WTC11 (cell line): ENCODE data around the gene SFXN1. TPM values are rescaled to one million over a fixed set of nuclear protein-coding genes. Genes with fewer than 3 reads are reported as not detected.
"Not testable (repeated sequence)": the region's sequence is repeated elsewhere in the genome, so short reads cannot be mapped to it uniquely, and the experiment has no call there.

Source experiments
- ATAC-seq: fragments of 200-7000 bp; cut with Tn5 transposase; 2 replicates; pipeline ENCODE4 v1.10.0; 2021; ENCODE audit warnings: mild to moderate bottlenecking, moderate library complexity
- CTCF ChIA-PET: fragments of 300-600 bp; sonication (Branson Sonifier 250); formaldehyde crosslinking; loops from one replicate; lab custom pipeline; 2021; ENCODE audit warnings: antibody characterized with exemption; lab: Charles Lee
- POLR2A ChIA-PET: fragments of 350-600 bp; sonication (Branson Sonifier 250); formaldehyde crosslinking; loops from one replicate; lab custom pipeline; 2021; ENCODE audit warnings: antibody characterized with exemption; lab: Charles Lee
- DNase-seq: peaks from one replicate; pipeline ENCODE4 v3.0.0; 2021; ENCODE audit warnings: low spot score
- H3K27ac Mint-ChIP-seq: 2 replicates; pipeline ENCODE4 v1.8.0; 2021; ENCODE audit warnings: mixed read lengths
- H3K27me3 Mint-ChIP-seq: 2 replicates; pipeline ENCODE4 v1.8.0; 2021; ENCODE audit warnings: low read depth, mild to moderate bottlenecking, moderate library complexity, mixed read lengths
- H3K36me3 Mint-ChIP-seq: 2 replicates; pipeline ENCODE4 v1.8.0; 2021; ENCODE audit warnings: mixed read lengths
- H3K4me1 Mint-ChIP-seq: 2 replicates; pipeline ENCODE4 v1.8.0; 2022; ENCODE audit warnings: mixed read lengths
- H3K4me3 Mint-ChIP-seq: 2 replicates; pipeline ENCODE4 v1.8.0; 2021; ENCODE audit warnings: mild to moderate bottlenecking, moderate library complexity, mixed read lengths
- H3K9me3 Mint-ChIP-seq: 2 replicates; pipeline ENCODE4 v1.8.0; 2021; ENCODE audit warnings: mixed read lengths
- ATF1 ChIP-seq: sonication (generic); formaldehyde crosslinking; IDR thresholded peaks from 2 replicates; pipeline ENCODE4 v1.8.1; 2023; ENCODE audit warnings: mild to moderate bottlenecking, moderate library complexity, missing genetic modification reagents
- CBFB ChIP-seq: sonication (generic); formaldehyde crosslinking; IDR thresholded peaks from 2 replicates; pipeline ENCODE4 v1.8.1; 2022; ENCODE audit warnings: mild to moderate bottlenecking, low read depth, missing genetic modification reagents
- CREM ChIP-seq: sonication (generic); formaldehyde crosslinking; IDR thresholded peaks from 2 replicates; pipeline ENCODE4 v1.8.1; 2022; ENCODE audit warnings: mild to moderate bottlenecking, missing genetic modification reagents, moderate library complexity
- ESRRA ChIP-seq: sonication (generic); formaldehyde crosslinking; IDR thresholded peaks from 2 replicates; pipeline ENCODE4 v1.8.1; 2022; ENCODE audit warnings: mild to moderate bottlenecking, missing genetic modification reagents, borderline replicate concordance
- FOXJ3 ChIP-seq: sonication (generic); formaldehyde crosslinking; IDR thresholded peaks from 2 replicates; pipeline ENCODE4 v1.9.0; 2021; ENCODE audit warnings: missing genetic modification reagents, mild to moderate bottlenecking, borderline replicate concordance
- HMGA2 ChIP-seq: fragments of 250-450 bp; sonication (Bioruptor Pico); IDR thresholded peaks from 2 replicates; pipeline ENCODE4 v1.4.0; 2021; ENCODE audit warnings: mild to moderate bottlenecking, moderate library complexity
- JUN ChIP-seq: sonication (generic); formaldehyde crosslinking; IDR thresholded peaks from 2 replicates; pipeline ENCODE4 v1.8.0; 2023; ENCODE audit warnings: mild to moderate bottlenecking, missing genetic modification reagents
- PRRX2 ChIP-seq: fragments of 250-450 bp; sonication (Bioruptor Pico); IDR thresholded peaks from 2 replicates; pipeline ENCODE4 v1.8.0; 2021; ENCODE audit warnings: mild to moderate bottlenecking
- SMAD3 ChIP-seq: sonication (generic); formaldehyde crosslinking; IDR thresholded peaks from 2 replicates; pipeline ENCODE4 v1.8.0; 2022; ENCODE audit warnings: missing genetic modification reagents, mild to moderate bottlenecking, borderline replicate concordance
- SMAD4 ChIP-seq: sonication (generic); formaldehyde crosslinking; IDR thresholded peaks from 2 replicates; pipeline ENCODE4 v1.8.0; 2022; ENCODE audit warnings: mild to moderate bottlenecking, missing genetic modification reagents
- ZNF121 ChIP-seq: sonication (generic); formaldehyde crosslinking; IDR thresholded peaks from 2 replicates; pipeline ENCODE4 v1.8.0; 2023; ENCODE audit warnings: missing genetic modification reagents
- ZNF138 ChIP-seq: sonication (generic); formaldehyde crosslinking; conservative IDR thresholded peaks from 2 replicates; pipeline ENCODE4 v1.8.1; 2022; ENCODE audit warnings: mild to moderate bottlenecking, moderate library complexity, missing genetic modification reagents
- total RNA-seq: library from RNA; stranded (reverse); gene quantifications from 3 replicates; pipeline ENCODE4 v1.2.3, GENCODE V29; 2021
- TF ChIP-seq, protein P1 (sequence below): sonication (generic); formaldehyde crosslinking; IDR thresholded peaks from 2 replicates; pipeline ENCODE4 v1.8.0; 2023; ENCODE audit warnings: missing genetic modification reagents, mild to moderate bottlenecking, borderline replicate concordance
- TF ChIP-seq, protein P2 (sequence below): sonication (generic); formaldehyde crosslinking; IDR thresholded peaks from 2 replicates; pipeline ENCODE4 v1.8.1; 2023; ENCODE audit warnings: mild to moderate bottlenecking, missing genetic modification reagents
- TF ChIP-seq, protein P3 (sequence below): sonication (generic); formaldehyde crosslinking; IDR thresholded peaks from 2 replicates; pipeline ENCODE4 v1.8.1; 2023; ENCODE audit warnings: mild to moderate bottlenecking, missing genetic modification reagents, borderline replicate concordance
- TF ChIP-seq, protein P4 (sequence below): sonication (generic); formaldehyde crosslinking; conservative IDR thresholded peaks from 2 replicates; pipeline ENCODE4 v1.8.1; 2022; ENCODE audit warnings: mild to moderate bottlenecking, missing genetic modification reagents
- TF ChIP-seq, protein P5 (sequence below): fragments of 250-450 bp; sonication (Bioruptor Pico); IDR thresholded peaks from 2 replicates; pipeline ENCODE4 v1.8.0; 2021; ENCODE audit warnings: mild to moderate bottlenecking
- TF ChIP-seq, protein P6 (sequence below): fragments of 200-600 bp; IDR thresholded peaks from 2 replicates; pipeline ENCODE4 v1.8.0; 2022; ENCODE audit warnings: antibody characterized with exemption
- TF ChIP-seq, protein P7 (sequence below): fragments of 250-450 bp; sonication (Bioruptor Pico); IDR thresholded peaks from 2 replicates; pipeline ENCODE4 v2.1.2; 2022; ENCODE audit warnings: mild to moderate bottlenecking, moderate library complexity

Gene SFXN1
- total RNA-seq, 1 experiment from 2014 or later = 82.9 TPM

DNA sequence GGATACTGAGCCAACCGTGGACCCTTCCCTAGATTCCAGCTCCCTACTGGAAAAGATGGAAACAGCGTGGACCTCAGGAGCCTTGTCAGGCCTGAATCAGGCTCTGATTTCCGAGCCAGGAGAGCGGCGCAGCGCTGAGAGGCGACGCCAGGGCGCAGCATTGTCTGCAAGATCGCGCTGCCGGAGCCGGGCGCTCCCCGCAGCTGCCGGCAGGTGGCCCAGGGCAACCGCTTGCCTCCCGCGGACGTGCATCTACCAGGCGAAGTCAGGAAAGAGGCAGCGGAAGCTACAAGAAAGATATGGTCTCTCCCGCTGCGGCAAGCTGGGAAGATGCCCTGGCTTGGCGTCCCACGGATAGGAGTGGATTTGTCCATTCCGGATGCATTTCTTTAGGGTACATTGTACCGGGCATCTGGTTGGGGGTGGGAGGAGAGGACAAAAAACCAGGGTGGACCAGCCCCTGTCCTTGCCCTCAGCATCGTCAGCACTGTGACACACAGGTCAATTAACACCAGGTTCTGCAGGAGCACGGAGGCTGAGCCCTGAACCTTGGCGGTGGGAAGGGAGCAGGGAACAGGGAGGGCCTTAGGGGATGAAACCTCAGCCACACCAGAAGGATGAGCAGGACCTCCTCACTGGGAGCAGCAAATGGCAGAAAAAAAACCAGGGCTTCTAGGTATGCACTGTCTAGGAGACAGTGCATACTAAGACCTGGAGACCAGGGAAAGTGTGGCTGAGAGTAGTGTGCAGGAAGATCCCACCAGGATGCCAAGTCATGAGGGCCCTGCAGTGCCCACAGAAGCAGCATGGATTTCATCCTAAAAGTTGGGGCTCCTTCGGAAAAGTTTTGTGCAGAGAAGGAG lies 55.9 kb downstream of the SFXN1 start (continued):
- no peak for TF ChIP-seq ESRRA (CRISPR knock-in tag)
- no peak for TF ChIP-seq FOXJ3
- TF ChIP-seq, protein P1, sequence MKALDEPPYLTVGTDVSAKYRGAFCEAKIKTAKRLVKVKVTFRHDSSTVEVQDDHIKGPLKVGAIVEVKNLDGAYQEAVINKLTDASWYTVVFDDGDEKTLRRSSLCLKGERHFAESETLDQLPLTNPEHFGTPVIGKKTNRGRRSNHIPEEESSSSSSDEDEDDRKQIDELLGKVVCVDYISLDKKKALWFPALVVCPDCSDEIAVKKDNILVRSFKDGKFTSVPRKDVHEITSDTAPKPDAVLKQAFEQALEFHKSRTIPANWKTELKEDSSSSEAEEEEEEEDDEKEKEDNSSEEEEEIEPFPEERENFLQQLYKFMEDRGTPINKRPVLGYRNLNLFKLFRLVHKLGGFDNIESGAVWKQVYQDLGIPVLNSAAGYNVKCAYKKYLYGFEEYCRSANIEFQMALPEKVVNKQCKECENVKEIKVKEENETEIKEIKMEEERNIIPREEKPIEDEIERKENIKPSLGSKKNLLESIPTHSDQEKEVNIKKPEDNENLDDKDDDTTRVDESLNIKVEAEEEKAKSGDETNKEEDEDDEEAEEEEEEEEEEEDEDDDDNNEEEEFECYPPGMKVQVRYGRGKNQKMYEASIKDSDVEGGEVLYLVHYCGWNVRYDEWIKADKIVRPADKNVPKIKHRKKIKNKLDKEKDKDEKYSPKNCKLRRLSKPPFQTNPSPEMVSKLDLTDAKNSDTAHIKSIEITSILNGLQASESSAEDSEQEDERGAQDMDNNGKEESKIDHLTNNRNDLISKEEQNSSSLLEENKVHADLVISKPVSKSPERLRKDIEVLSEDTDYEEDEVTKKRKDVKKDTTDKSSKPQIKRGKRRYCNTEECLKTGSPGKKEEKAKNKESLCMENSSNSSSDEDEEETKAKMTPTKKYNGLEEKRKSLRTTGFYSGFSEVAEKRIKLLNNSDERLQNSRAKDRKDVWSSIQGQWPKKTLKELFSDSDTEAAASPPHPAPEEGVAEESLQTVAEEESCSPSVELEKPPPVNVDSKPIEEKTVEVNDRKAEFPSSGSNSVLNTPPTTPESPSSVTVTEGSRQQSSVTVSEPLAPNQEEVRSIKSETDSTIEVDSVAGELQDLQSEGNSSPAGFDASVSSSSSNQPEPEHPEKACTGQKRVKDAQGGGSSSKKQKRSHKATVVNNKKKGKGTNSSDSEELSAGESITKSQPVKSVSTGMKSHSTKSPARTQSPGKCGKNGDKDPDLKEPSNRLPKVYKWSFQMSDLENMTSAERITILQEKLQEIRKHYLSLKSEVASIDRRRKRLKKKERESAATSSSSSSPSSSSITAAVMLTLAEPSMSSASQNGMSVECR = 0 out of 2 replicates have a peak, but pooled peaks have one; percentile 44
- TF ChIP-seq, protein P2, sequence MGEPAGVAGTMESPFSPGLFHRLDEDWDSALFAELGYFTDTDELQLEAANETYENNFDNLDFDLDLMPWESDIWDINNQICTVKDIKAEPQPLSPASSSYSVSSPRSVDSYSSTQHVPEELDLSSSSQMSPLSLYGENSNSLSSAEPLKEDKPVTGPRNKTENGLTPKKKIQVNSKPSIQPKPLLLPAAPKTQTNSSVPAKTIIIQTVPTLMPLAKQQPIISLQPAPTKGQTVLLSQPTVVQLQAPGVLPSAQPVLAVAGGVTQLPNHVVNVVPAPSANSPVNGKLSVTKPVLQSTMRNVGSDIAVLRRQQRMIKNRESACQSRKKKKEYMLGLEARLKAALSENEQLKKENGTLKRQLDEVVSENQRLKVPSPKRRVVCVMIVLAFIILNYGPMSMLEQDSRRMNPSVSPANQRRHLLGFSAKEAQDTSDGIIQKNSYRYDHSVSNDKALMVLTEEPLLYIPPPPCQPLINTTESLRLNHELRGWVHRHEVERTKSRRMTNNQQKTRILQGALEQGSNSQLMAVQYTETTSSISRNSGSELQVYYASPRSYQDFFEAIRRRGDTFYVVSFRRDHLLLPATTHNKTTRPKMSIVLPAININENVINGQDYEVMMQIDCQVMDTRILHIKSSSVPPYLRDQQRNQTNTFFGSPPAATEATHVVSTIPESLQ (CRISPR knock-in tag) = no peak
- no peak for TF ChIP-seq SMAD4 (CRISPR knock-in tag)
- TF ChIP-seq, protein P3, sequence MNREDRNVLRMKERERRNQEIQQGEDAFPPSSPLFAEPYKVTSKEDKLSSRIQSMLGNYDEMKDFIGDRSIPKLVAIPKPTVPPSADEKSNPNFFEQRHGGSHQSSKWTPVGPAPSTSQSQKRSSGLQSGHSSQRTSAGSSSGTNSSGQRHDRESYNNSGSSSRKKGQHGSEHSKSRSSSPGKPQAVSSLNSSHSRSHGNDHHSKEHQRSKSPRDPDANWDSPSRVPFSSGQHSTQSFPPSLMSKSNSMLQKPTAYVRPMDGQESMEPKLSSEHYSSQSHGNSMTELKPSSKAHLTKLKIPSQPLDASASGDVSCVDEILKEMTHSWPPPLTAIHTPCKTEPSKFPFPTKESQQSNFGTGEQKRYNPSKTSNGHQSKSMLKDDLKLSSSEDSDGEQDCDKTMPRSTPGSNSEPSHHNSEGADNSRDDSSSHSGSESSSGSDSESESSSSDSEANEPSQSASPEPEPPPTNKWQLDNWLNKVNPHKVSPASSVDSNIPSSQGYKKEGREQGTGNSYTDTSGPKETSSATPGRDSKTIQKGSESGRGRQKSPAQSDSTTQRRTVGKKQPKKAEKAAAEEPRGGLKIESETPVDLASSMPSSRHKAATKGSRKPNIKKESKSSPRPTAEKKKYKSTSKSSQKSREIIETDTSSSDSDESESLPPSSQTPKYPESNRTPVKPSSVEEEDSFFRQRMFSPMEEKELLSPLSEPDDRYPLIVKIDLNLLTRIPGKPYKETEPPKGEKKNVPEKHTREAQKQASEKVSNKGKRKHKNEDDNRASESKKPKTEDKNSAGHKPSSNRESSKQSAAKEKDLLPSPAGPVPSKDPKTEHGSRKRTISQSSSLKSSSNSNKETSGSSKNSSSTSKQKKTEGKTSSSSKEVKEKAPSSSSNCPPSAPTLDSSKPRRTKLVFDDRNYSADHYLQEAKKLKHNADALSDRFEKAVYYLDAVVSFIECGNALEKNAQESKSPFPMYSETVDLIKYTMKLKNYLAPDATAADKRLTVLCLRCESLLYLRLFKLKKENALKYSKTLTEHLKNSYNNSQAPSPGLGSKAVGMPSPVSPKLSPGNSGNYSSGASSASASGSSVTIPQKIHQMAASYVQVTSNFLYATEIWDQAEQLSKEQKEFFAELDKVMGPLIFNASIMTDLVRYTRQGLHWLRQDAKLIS (CRISPR knock-in tag) = no peak
- TF ChIP-seq PRRX2 (CRISPR knock-in tag) = no peak
- TF ChIP-seq, protein P4, sequence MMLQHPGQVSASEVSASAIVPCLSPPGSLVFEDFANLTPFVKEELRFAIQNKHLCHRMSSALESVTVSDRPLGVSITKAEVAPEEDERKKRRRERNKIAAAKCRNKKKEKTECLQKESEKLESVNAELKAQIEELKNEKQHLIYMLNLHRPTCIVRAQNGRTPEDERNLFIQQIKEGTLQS (CRISPR knock-in tag) = no peak
- no peak for TF ChIP-seq ZNF121 (CRISPR knock-in tag)
- TF ChIP-seq ZNF138 = no peak; the same call in 1 of the 2 replicates
- TF ChIP-seq CREM = no peak
- TF ChIP-seq SMAD3 (CRISPR knock-in tag) = 0 out of 2 replicates have a peak, but pooled peaks have one; percentile 15
- no peak for TF ChIP-seq HMGA2 (CRISPR knock-in tag)
- 0 out of 2 replicates have a peak, but pooled peaks have one; percentile 40 for TF ChIP-seq CBFB
- peak; percentile 77; the same call in 1 of the 2 replicates for TF ChIP-seq ATF1 (CRISPR knock-in tag)
- no peak for TF ChIP-seq JUN (CRISPR knock-in tag)
- TF ChIP-seq, protein P5, sequence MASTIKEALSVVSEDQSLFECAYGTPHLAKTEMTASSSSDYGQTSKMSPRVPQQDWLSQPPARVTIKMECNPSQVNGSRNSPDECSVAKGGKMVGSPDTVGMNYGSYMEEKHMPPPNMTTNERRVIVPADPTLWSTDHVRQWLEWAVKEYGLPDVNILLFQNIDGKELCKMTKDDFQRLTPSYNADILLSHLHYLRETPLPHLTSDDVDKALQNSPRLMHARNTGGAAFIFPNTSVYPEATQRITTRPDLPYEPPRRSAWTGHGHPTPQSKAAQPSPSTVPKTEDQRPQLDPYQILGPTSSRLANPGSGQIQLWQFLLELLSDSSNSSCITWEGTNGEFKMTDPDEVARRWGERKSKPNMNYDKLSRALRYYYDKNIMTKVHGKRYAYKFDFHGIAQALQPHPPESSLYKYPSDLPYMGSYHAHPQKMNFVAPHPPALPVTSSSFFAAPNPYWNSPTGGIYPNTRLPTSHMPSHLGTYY = no peak
- TF ChIP-seq, protein P6, sequence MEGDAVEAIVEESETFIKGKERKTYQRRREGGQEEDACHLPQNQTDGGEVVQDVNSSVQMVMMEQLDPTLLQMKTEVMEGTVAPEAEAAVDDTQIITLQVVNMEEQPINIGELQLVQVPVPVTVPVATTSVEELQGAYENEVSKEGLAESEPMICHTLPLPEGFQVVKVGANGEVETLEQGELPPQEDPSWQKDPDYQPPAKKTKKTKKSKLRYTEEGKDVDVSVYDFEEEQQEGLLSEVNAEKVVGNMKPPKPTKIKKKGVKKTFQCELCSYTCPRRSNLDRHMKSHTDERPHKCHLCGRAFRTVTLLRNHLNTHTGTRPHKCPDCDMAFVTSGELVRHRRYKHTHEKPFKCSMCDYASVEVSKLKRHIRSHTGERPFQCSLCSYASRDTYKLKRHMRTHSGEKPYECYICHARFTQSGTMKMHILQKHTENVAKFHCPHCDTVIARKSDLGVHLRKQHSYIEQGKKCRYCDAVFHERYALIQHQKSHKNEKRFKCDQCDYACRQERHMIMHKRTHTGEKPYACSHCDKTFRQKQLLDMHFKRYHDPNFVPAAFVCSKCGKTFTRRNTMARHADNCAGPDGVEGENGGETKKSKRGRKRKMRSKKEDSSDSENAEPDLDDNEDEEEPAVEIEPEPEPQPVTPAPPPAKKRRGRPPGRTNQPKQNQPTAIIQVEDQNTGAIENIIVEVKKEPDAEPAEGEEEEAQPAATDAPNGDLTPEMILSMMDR = peak; percentile 99
- TF ChIP-seq, protein P7, sequence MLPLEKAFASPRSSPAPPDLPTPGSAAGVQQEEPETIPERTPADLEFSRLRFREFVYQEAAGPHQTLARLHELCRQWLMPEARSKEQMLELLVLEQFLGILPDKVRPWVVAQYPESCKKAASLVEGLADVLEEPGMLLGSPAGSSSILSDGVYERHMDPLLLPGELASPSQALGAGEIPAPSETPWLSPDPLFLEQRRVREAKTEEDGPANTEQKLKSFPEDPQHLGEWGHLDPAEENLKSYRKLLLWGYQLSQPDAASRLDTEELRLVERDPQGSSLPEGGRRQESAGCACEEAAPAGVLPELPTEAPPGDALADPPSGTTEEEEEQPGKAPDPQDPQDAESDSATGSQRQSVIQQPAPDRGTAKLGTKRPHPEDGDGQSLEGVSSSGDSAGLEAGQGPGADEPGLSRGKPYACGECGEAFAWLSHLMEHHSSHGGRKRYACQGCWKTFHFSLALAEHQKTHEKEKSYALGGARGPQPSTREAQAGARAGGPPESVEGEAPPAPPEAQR (CRISPR knock-in tag) = no peak

DNA sequence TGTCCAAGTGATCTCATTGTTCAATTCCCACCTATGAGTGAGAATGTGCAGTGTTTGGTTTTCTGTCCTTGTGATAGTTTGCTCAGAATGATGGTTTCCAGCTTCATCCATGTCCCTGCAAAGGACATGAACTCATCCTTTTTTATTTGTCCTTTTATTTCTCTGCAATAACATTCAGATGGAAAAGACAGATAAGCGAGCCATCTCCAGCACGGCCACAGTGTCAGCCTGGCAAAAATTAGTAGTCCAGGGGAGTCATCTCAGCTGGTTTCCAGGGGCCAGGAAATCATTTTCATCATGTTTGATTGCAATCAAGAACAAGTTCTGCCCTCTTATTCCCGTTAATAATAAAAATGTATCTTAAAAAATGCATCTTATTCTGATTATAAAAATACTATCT lies 57.0 kb downstream of the SFXN1 start:
- H3K36me3 Mint-ChIP-seq, DNase-seq, H3K4me3 Mint-ChIP-seq, H3K9me3 Mint-ChIP-seq, H3K27ac Mint-ChIP-seq, H3K27me3 Mint-ChIP-seq, ATAC-seq: not testable (repeated sequence)
- peaks cover 48% of the 10 kb centered on the region for H3K4me1 Mint-ChIP-seq
- CTCF ChIA-PET = interaction anchor here (1.2 to 7.1 kb wide), 19 partner anchors 11 to 333 kb away, joined by 3 to 302 read pairs (median 48); partner anchors contain the start of gene HRH2
- POLR2A ChIA-PET = interaction anchor here (0.7 kb wide), 1 partner anchor 69 kb away, joined by 3 read pairs; no protein-coding TSS in a partner anchor
